HEK293 (cell line): ENCODE measurements around the gene SIL1.

Source experiments
- CTCF ChIA-PET: fragments of 350-600 bp; formaldehyde crosslinking; extraction: SDS; loops from one replicate; lab custom pipeline; 2021; ENCODE audit warnings: antibody characterized with exemption; lab: Yijun Ruan, JAX
- POLR2A ChIA-PET: fragments of 300-600 bp; formaldehyde crosslinking; extraction: SDS; loops from one replicate; lab custom pipeline; 2020; ENCODE audit warnings: antibody characterized with exemption, inconsistent platforms; lab: Yijun Ruan, JAX
- H3K27ac ChIP-seq: fragments of 200-500 bp; sonication (Bioruptor generic); 2 replicates; pipeline ENCODE4 v1.5.1; 2014; ENCODE audit warnings: low read depth, low read length, control low read depth, inconsistent platforms; ENCODE audit errors: extremely low read depth
- H3K36me3 ChIP-seq, 2 experiments: fragments of 200-500 bp in 1 of 2; sonication (Bioruptor generic) in 1 of 2; 1 replicate in 1 of 2; 2 replicates in 1 of 2; pipeline ENCODE4 v1.5.1; 2014 to 2017; ENCODE audit warnings: inconsistent platforms in 2 of 2, low read length in 2 of 2; ENCODE audit not compliant: control insufficient read depth in 2 of 2, insufficient read depth in 1 of 2
- H3K4me1 ChIP-seq: fragments of 200-500 bp; sonication (Bioruptor generic); 2 replicates; pipeline ENCODE4 v1.5.1; 2014; ENCODE audit warnings: mild to moderate bottlenecking, low read length, inconsistent platforms; ENCODE audit not compliant: control insufficient read depth, insufficient read depth
- H3K4me3 ChIP-seq: 2 replicates; pipeline ENCODE4 v1.5.1; 2011; ENCODE audit warnings: low read depth, mild to moderate bottlenecking, control low read depth, low read length, moderate library complexity
- H3K9me3 ChIP-seq: fragments of 200-500 bp; sonication (Bioruptor generic); 2 replicates; pipeline ENCODE4 v1.5.1; 2014; ENCODE audit warnings: low read depth, low read length, inconsistent platforms; ENCODE audit not compliant: control insufficient read depth, insufficient read depth
- GLIS2 ChIP-seq: fragments of 450-650 bp; formaldehyde crosslinking; IDR thresholded peaks from 2 replicates; pipeline ENCODE4 v1.5.1; 2016; ENCODE audit warnings: missing biosample characterization, missing genetic modification characterization
- MYNN ChIP-seq: fragments of 450-650 bp; formaldehyde crosslinking; IDR thresholded peaks from 2 replicates; pipeline ENCODE4 v1.5.1; 2016; ENCODE audit warnings: missing biosample characterization, missing genetic modification characterization, borderline replicate concordance
- REPIN1 ChIP-seq: fragments of 450-650 bp; formaldehyde crosslinking; IDR thresholded peaks from 2 replicates; pipeline ENCODE4 v1.5.1; 2017; ENCODE audit warnings: missing biosample characterization, missing genetic modification characterization, low read depth
- YY2 ChIP-seq: fragments of 450-650 bp; formaldehyde crosslinking; IDR thresholded peaks from 2 replicates; pipeline ENCODE4 v1.5.1; 2016; ENCODE audit warnings: missing biosample characterization, missing genetic modification characterization
- ZBTB1 ChIP-seq: fragments of 450-650 bp; formaldehyde crosslinking; IDR thresholded peaks from 2 replicates; pipeline ENCODE4 v1.5.1; 2016; ENCODE audit warnings: missing biosample characterization, missing genetic modification characterization
- ZBTB17 ChIP-seq: fragments of 450-650 bp; formaldehyde crosslinking; IDR thresholded peaks from 2 replicates; pipeline ENCODE4 v1.5.1; 2016; ENCODE audit warnings: missing biosample characterization, missing genetic modification characterization
- ZFHX2 ChIP-seq: fragments of 450-650 bp; formaldehyde crosslinking; conservative IDR thresholded peaks from 2 replicates; pipeline ENCODE4 v1.5.1; 2016; ENCODE audit warnings: missing biosample characterization, missing genetic modification characterization
- ZNF132 ChIP-seq: fragments of 450-650 bp; formaldehyde crosslinking; IDR thresholded peaks from 2 replicates; pipeline ENCODE4 v1.5.1; 2017; ENCODE audit warnings: missing biosample characterization, missing genetic modification characterization, borderline replicate concordance
- ZNF146 ChIP-seq: fragments of 450-650 bp; formaldehyde crosslinking; IDR thresholded peaks from 2 replicates; pipeline ENCODE4 v1.5.1; 2016; ENCODE audit warnings: missing biosample characterization, missing genetic modification characterization
- ZNF18 ChIP-seq: fragments of 450-650 bp; formaldehyde crosslinking; IDR thresholded peaks from 2 replicates; pipeline ENCODE4 v1.5.1; 2016; ENCODE audit warnings: missing biosample characterization, missing genetic modification characterization
- ZNF2 ChIP-seq: fragments of 450-650 bp; formaldehyde crosslinking; IDR thresholded peaks from 2 replicates; pipeline ENCODE4 v1.5.1; 2016; ENCODE audit warnings: missing biosample characterization, missing genetic modification characterization
- ZNF211 ChIP-seq: fragments of 450-650 bp; formaldehyde crosslinking; IDR thresholded peaks from 2 replicates; pipeline ENCODE4 v1.5.1; 2016; ENCODE audit warnings: low read depth, missing biosample characterization, missing genetic modification characterization
- ZNF221 ChIP-seq: fragments of 450-650 bp; formaldehyde crosslinking; IDR thresholded peaks from 2 replicates; pipeline ENCODE4 v1.5.1; 2017; ENCODE audit warnings: missing biosample characterization, missing genetic modification characterization, borderline replicate concordance
- ZNF394 ChIP-seq: fragments of 450-650 bp; formaldehyde crosslinking; IDR thresholded peaks from 2 replicates; pipeline ENCODE4 v1.5.1; 2016; ENCODE audit warnings: missing biosample characterization, missing genetic modification characterization, mild to moderate bottlenecking, moderate library complexity, borderline replicate concordance
- ZNF426 ChIP-seq: fragments of 450-650 bp; formaldehyde crosslinking; IDR thresholded peaks from 2 replicates; pipeline ENCODE4 v1.5.1; 2017; ENCODE audit warnings: missing biosample characterization, missing genetic modification characterization, mild to moderate bottlenecking, inconsistent platforms, moderate library complexity
- ZNF433 ChIP-seq: fragments of 450-650 bp; formaldehyde crosslinking; IDR thresholded peaks from 2 replicates; pipeline ENCODE4 v1.5.1; 2016; ENCODE audit warnings: missing biosample characterization, missing genetic modification characterization, low read depth
- ZNF48 ChIP-seq: fragments of 450-650 bp; formaldehyde crosslinking; IDR thresholded peaks from 2 replicates; pipeline ENCODE4 v1.5.1; 2016; ENCODE audit warnings: missing biosample characterization, missing genetic modification characterization
- ZNF510 ChIP-seq: fragments of 450-650 bp; formaldehyde crosslinking; IDR thresholded peaks from 2 replicates; pipeline ENCODE4 v1.5.1; 2018; ENCODE audit warnings: mild to moderate bottlenecking, missing genetic modification characterization, missing biosample characterization; ENCODE audit not compliant: insufficient replicate concordance
- ZNF600 ChIP-seq: fragments of 450-650 bp; formaldehyde crosslinking; IDR thresholded peaks from 2 replicates; pipeline ENCODE4 v1.5.1; 2016; ENCODE audit warnings: missing biosample characterization, missing genetic modification characterization
- ZNF629 ChIP-seq: fragments of 450-650 bp; formaldehyde crosslinking; IDR thresholded peaks from 2 replicates; pipeline ENCODE4 v1.5.1; 2017; ENCODE audit warnings: missing biosample characterization, missing genetic modification characterization
- ZNF654 ChIP-seq: fragments of 450-650 bp; formaldehyde crosslinking; IDR thresholded peaks from 2 replicates; pipeline ENCODE4 v1.5.1; 2016; ENCODE audit warnings: low read depth, missing biosample characterization, missing genetic modification characterization
- ZNF747 ChIP-seq: fragments of 450-650 bp; formaldehyde crosslinking; IDR thresholded peaks from 2 replicates; pipeline ENCODE4 v1.5.1; 2016; ENCODE audit warnings: missing biosample characterization, missing genetic modification characterization
- ZNF777 ChIP-seq: fragments of 450-650 bp; formaldehyde crosslinking; IDR thresholded peaks from 2 replicates; pipeline ENCODE4 v1.5.1; 2017; ENCODE audit warnings: missing biosample characterization, missing genetic modification characterization, borderline replicate concordance
- TF ChIP-seq, protein P1 (sequence below): fragments of 450-650 bp; formaldehyde crosslinking; IDR thresholded peaks from 2 replicates; pipeline ENCODE4 v1.5.1; 2016; ENCODE audit warnings: missing biosample characterization, missing genetic modification characterization
- TF ChIP-seq, protein P2 (sequence below): fragments of 450-650 bp; formaldehyde crosslinking; IDR thresholded peaks from 2 replicates; pipeline ENCODE4 v1.5.1; 2016; ENCODE audit warnings: missing biosample characterization, missing genetic modification characterization, low read depth

SIL1 gene

GRCh38 chr5:139023286-139023685 lies 174.9 kb downstream of the SIL1 start:
- ChIA-PET POLR2A (no interaction called here), CTCF (interaction anchor here (0.6 kb wide), 1 partner anchor 238 kb away, joined by 3 read pairs; no protein-coding TSS in a partner anchor)
- Histone ChIP-seq H3K9me3 (no peaks in the 10 kb centered on the region), H3K27ac (no peak overlapping the region), H3K36me3 (peaks cover 0 to 17% of the 10 kb centered on the region in 2 experiments; a peak in 2 of 3 replicates), H3K4me3 (no peak overlapping the region), H3K4me1 (peaks cover 4% of the 10 kb centered on the region)
- TF ChIP-seq YY2 (tag by site-specific recombination), result no peak
- no peak for TF ChIP-seq ZNF600
- TF ChIP-seq, protein P1, sequence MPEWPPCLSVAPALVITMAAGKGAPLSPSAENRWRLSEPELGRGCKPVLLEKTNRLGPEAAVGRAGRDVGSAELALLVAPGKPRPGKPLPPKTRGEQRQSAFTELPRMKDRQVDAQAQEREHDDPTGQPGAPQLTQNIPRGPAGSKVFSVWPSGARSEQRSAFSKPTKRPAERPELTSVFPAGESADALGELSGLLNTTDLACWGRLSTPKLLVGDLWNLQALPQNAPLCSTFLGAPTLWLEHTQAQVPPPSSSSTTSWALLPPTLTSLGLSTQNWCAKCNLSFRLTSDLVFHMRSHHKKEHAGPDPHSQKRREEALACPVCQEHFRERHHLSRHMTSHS (tag by site-specific recombination), result no peak
- no peak for TF ChIP-seq ZFHX2 (tag by site-specific recombination)
- no peak for TF ChIP-seq ZNF48 (tag by site-specific recombination)
- TF ChIP-seq ZNF510 (tag by site-specific recombination), result no peak
- no peak for TF ChIP-seq ZNF18 (tag by site-specific recombination)
- no peak for TF ChIP-seq ZNF654
- TF ChIP-seq ZNF433 (tag by site-specific recombination), result no peak
- no peak for TF ChIP-seq ZNF2
- no peak for TF ChIP-seq ZNF132
- no peak for TF ChIP-seq ZNF394 (tag by site-specific recombination)
- no peak for TF ChIP-seq ZBTB1 (tag by site-specific recombination)

DNA sequence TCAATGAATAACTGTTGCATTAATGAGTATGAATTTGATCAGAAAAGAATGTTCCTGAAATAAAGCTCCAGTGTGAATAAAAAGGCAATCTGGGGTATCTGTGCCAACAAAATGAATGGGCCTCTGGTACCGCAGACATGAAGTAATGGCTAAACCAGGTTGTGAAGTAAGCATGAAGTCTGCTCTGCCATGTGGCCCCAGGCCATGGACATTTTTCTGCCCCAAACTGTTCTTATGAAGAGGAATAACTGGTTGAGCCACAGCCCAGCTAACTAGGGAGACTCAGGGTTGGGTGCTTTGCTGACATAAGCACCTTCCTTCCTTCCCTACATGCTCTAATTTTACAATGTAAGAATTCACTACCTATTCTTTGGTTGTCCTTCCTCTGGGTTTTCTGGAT lies 175.6 kb downstream of the SIL1 start:
- H3K27ac ChIP-seq, result no peak overlapping the region
- CTCF ChIA-PET, result interaction anchor here (0.7 to 1.7 kb wide), 2 partner anchors 233 to 291 kb away, joined by 3 to 5 read pairs; no protein-coding TSS in a partner anchor
- no peak overlapping the region for H3K4me3 ChIP-seq
- POLR2A ChIA-PET, result no interaction called here
- peaks cover under 1% of the 10 kb centered on the region for H3K4me1 ChIP-seq
- no peak for TF ChIP-seq ZNF777 (tag by site-specific recombination)
- no peak for TF ChIP-seq ZNF426 (tag by site-specific recombination)
- TF ChIP-seq ZBTB17 (tag by site-specific recombination), result no peak
- TF ChIP-seq GLIS2, result no peak
- TF ChIP-seq ZNF211 (tag by site-specific recombination), result no peak
- no peak for TF ChIP-seq ZNF146 (tag by site-specific recombination)
- no peak for TF ChIP-seq MYNN (tag by site-specific recombination)
- TF ChIP-seq ZBTB1 (tag by site-specific recombination), result no peak
- no peak for TF ChIP-seq REPIN1 (tag by site-specific recombination)
- no peak for TF ChIP-seq ZNF629 (tag by site-specific recombination)
- no peak for TF ChIP-seq ZNF747 (tag by site-specific recombination)
- TF ChIP-seq ZNF221 (tag by site-specific recombination), result no peak
- TF ChIP-seq, protein P2, sequence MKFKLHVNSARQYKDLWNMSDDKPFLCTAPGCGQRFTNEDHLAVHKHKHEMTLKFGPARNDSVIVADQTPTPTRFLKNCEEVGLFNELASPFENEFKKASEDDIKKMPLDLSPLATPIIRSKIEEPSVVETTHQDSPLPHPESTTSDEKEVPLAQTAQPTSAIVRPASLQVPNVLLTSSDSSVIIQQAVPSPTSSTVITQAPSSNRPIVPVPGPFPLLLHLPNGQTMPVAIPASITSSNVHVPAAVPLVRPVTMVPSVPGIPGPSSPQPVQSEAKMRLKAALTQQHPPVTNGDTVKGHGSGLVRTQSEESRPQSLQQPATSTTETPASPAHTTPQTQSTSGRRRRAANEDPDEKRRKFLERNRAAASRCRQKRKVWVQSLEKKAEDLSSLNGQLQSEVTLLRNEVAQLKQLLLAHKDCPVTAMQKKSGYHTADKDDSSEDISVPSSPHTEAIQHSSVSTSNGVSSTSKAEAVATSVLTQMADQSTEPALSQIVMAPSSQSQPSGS (tag by site-specific recombination), result no peak
- peaks cover 0 to 17% of the 10 kb centered on the region in 2 experiments; a peak in 2 of 3 replicates for H3K36me3 ChIP-seq
- no peaks in the 10 kb centered on the region for H3K9me3 ChIP-seq
